GM12872 (cell line): Measurements from ENCODE around the gene CABS1.

Source experiments
- CTCF ChIP-seq: IDR thresholded peaks from 3 replicates; pipeline ENCODE4 v1.5.1; 2011; ENCODE audit warnings: low read depth, mild to moderate bottlenecking, low read length, moderate library complexity; ENCODE audit not compliant: insufficient read depth

CABS1 gene

GRCh38 chr4:70382691-70383181 is 48.0 kb downstream of the CABS1 start, which contains the start of gene SMR3B:
Gene SMR3B, plus strand, starts transcription at chr4:70383131. Its CDS starts 1,380 bp downstream, at chr4:70384511.
- TF ChIP-seq CTCF = no peak
